Keratinocyte (primary cell): Measurements from ENCODE around the gene RBFOX1.

Source experiments
- CTCF ChIP-seq, 3 experiments: IDR thresholded peaks in 1 of 3; conservative IDR thresholded peaks in 1 of 3; optimal IDR thresholded peaks in 1 of 3; 2 replicates in 2 of 3; 3 replicates in 1 of 3; pipeline versions ENCODE3 to v1.5.1; 2011; ENCODE audit warnings: low read length in 3 of 3, mild to moderate bottlenecking in 3 of 3, moderate library complexity in 2 of 3, control low read depth in 1 of 3, inconsistent platforms in 1 of 3; ENCODE audit not compliant: insufficient read depth in 2 of 3; ENCODE audit errors: extremely low read depth in 1 of 3
- EZH2 ChIP-seq: IDR thresholded peaks from one replicate; pipeline ENCODE4 v1.6.1; 2012; ENCODE audit warnings: inconsistent platforms, mild to moderate bottlenecking, low read length, moderate library complexity

GRCh38 chr16:7644176-7644575, 311.5 kb downstream of the RBFOX1 start:
- TF ChIP-seq CTCF (optimal IDR thresholded peaks at IDR 0.05 in 1 of 3, IDR thresholded peaks at IDR 0.05 in 1 of 3, conservative IDR thresholded peaks at IDR 0.05 in 1 of 3; ENCODE audit: extremely low read depth in 1 of 3, insufficient read depth in 2 of 3, low read length in 3 of 3) (no peak), EZH2 (no peak)
